Urothelium cell line (cell line): Measurements from ENCODE around the gene TCEA2.
A peak's percentile ranks its signal among the peaks of the same experiment; 100 is the strongest.

Experiments
- DNase-seq: peaks from one replicate; pipeline ENCODE4 v3.0.0; 2011; ENCODE audit warnings: low spot score, mixed read lengths
- FAIRE-seq: peaks from 2 replicates; lab custom pipeline; 2011; peaks lifted over from hg19 to GRCh38; lab: Jason Lieb, UNC

Gene TCEA2

GRCh38 chr20:64048402-64049044 is 14.5 kb upstream of the TCEA2 start:
- no peak for FAIRE-seq
- DNase-seq: no peak

GRCh38 chr20:64049060-64049877 is 13.7 kb upstream of the TCEA2 start, which contains the start of gene SOX18:
Gene SOX18 (minus strand): TSS chr20:64049639. CDS start chr20:64049516, 123 bp downstream.
- FAIRE-seq (no peak), DNase-seq (peak; percentile 64)

- FAIRE-seq (no peak), DNase-seq (no peak)
Measured at GRCh38 chr20:64049878-64050260, 13.1 kb upstream of the TCEA2 start.

GRCh38 chr20:64050261-64051032 is 12.6 kb upstream of the TCEA2 start:
- DNase-seq: no peak
- FAIRE-seq: no peak

GRCh38 chr20:64051033-64051452 is 12.0 kb upstream of the TCEA2 start:
- FAIRE-seq (no peak), DNase-seq (no peak)

- FAIRE-seq (no peak), DNase-seq (no peak)
Measured at GRCh38 chr20:64051561-64052325, 11.3 kb upstream of the TCEA2 start.

- no peak for FAIRE-seq
- DNase-seq: no peak
Measured at GRCh38 chr20:64052326-64052722, 10.7 kb upstream of the TCEA2 start.

GRCh38 chr20:64052987-64053840 is 9.8 kb upstream of the TCEA2 start:
- FAIRE-seq (no peak), DNase-seq (no peak)

GRCh38 chr20:64053841-64054661 is 8.9 kb upstream of the TCEA2 start:
- DNase-seq (peak; percentile 68), FAIRE-seq (no peak)

- DNase-seq: no peak
- FAIRE-seq: no peak
Measured at GRCh38 chr20:64055396-64055892, 7.6 kb upstream of the TCEA2 start.

GRCh38 chr20:64055893-64056638 is 6.9 kb upstream of the TCEA2 start:
- peak; percentile 81 for DNase-seq
- FAIRE-seq: no peak

GRCh38 chr20:64056639-64056888 is 6.4 kb upstream of the TCEA2 start:
- no peak for DNase-seq
- FAIRE-seq: no peak

GRCh38 chr20:64056889-64057627 is 5.9 kb upstream of the TCEA2 start:
- FAIRE-seq (no peak), DNase-seq (no peak)

GRCh38 chr20:64057628-64058498 is 5.1 kb upstream of the TCEA2 start:
- DNase-seq: peak; percentile 79
- no peak for FAIRE-seq

GRCh38 chr20:64058536-64058935 is 4.5 kb upstream of the TCEA2 start:
- DNase-seq (no peak), FAIRE-seq (no peak)

- DNase-seq (no peak), FAIRE-seq (no peak)
Measured at GRCh38 chr20:64062276-64062595, 762 bp upstream of the TCEA2 start.
